A549 treated with dexamethasone at 1 μM for 4 hours (cell line): ENCODE measurements around the gene GTF2H1. TPM values are rescaled to one million over a fixed set of nuclear protein-coding genes. Genes with fewer than 3 reads are reported as not detected.

Experiments
- total RNA-seq: library from RNA; stranded (reverse); fragments of 200-300 nt; extraction: Qiagen RNA extraction; gene quantifications from 5 replicates; pipeline ENCODE4 v1.2.3, GENCODE V29; 2022

The GTF2H1 gene
- total RNA-seq = 35.7 to 38.8 TPM (median 36.8 TPM) in 5 replicates

GRCh38 chr11:18321969-18322711 is at the start of gene GTF2H1, which contains the start of gene HPS5:
Gene GTF2H1, plus strand, starts transcription at chr11:18322567. Its CDS starts 10,508 bp downstream, at chr11:18333075.
Gene HPS5, minus strand, starts transcription at chr11:18322140. Its CDS starts 4,282 bp downstream, at chr11:18317858.

GRCh38 chr11:18394275-18394927 is 72.0 kb downstream of the GTF2H1 start, which contains the start of gene LDHA:
Gene LDHA, plus strand, starts transcription at chr11:18394563. Its CDS starts 2,280 bp downstream, at chr11:18396843.

Other genes starting within 250 kb of the GTF2H1 start
- 36.1 to 41.7 TPM (median 39.4 TPM) in 5 replicates for gene SAAL1, start 216.5 kb upstream of the GTF2H1 start, total RNA-seq
- 0.14 TPM in 1 of 5 replicates, not detected in the others for gene MRGPRX3, start 190.0 kb upstream of the GTF2H1 start, total RNA-seq
- not detected in 5 replicates for gene MRGPRX4, start 149.7 kb upstream of the GTF2H1 start, total RNA-seq
- gene SAA4, start 85.8 kb upstream of the GTF2H1 start, total RNA-seq = not detected in 5 replicates
- gene SAA2, start 73.9 kb upstream of the GTF2H1 start, total RNA-seq = 0.13 to 0.31 TPM (median 0.22 TPM) in 3 of 5 replicates, not detected in the others
- gene SAA1, start 56.3 kb upstream of the GTF2H1 start, total RNA-seq = 3.0 to 4.5 TPM (median 3.5 TPM) in 5 replicates
- 14.9 to 16.9 TPM (median 16.1 TPM) in 5 replicates for gene HPS5, start 427 bp upstream of the GTF2H1 start, total RNA-seq
- 3,528 to 4,351 TPM (median 4,297 TPM) in 5 replicates for gene LDHA, start 72.0 kb downstream of the GTF2H1 start, total RNA-seq
- gene LDHC, start 89.8 kb downstream of the GTF2H1 start, total RNA-seq = 0.10 to 0.23 TPM (median 0.14 TPM) in 4 of 5 replicates, not detected in the other
- gene LDHAL6A, start 133.3 kb downstream of the GTF2H1 start, total RNA-seq = not detected in 5 replicates
- gene TSG101, start 204.4 kb downstream of the GTF2H1 start, total RNA-seq = 104 to 121 TPM (median 106 TPM) in 5 replicates